ENCODE results near the gene PCDHGC5. TPM values are rescaled to one million over a fixed set of nuclear protein-coding genes. Genes with fewer than 3 reads are reported as not detected.

The PCDHGC5 gene
- total and polyA plus RNA-seq, 2 experiments from 2014 or later, result 0.16 to 1.5 TPM

GRCh38 chr5:141476132-141476911, 12.6 kb upstream of the PCDHGC5 start (continued):
- TF ChIP-seq ZNF462 (CRISPR knock-in tag; IDR thresholded peaks at IDR 0.05) (no peak), CREB1 (CRISPR knock-in tag; IDR thresholded peaks at IDR 0.05; ENCODE audit: low read depth) (no peak), ZNF331 (CRISPR knock-in tag; IDR thresholded peaks at IDR 0.05; ENCODE audit: low read depth) (no peak), POLR2AphosphoS5 (IDR thresholded peaks at IDR 0.05; ENCODE audit: low read depth) (no peak)

- Mint-ChIP-seq H3K4me1 (peaks cover 21% of the 10 kb centered on the region), H3K9me3 (peaks cover 26% of the 10 kb centered on the region), H3K4me3 (peak overlapping the region; percentile 92), H3K36me3 (ENCODE audit: low read depth) (peaks cover 26% of the 10 kb centered on the region), H3K27me3 (ENCODE audit: insufficient read depth, low read depth, poor library complexity) (peaks cover 27% of the 10 kb centered on the region), H3K27ac (no peak overlapping the region)
- ATAC-seq (no peak), DNase-seq (ENCODE audit: low spot score) (no peak)
- H3K27me3 ChIP-seq (ENCODE audit: insufficient read depth), result peaks cover 39% of the 10 kb centered on the region
- TF ChIP-seq ZNF462 (CRISPR knock-in tag; IDR thresholded peaks at IDR 0.05) (no peak), EZH2phosphoT487 (IDR thresholded peaks at IDR 0.05; ENCODE audit: unreplicated experiment) (no peak)
- 0 out of 2 replicates have a peak, but pooled peaks cover 4% of the 10 kb centered on the region for H3F3A ChIP-seq (replicated peaks; ENCODE audit: low read depth)
- H3K27ac ChIP-seq (ENCODE audit: low read depth), result no peak overlapping the region
- H3K4me2 ChIP-seq, result peak overlapping the region; percentile 83
- peaks cover 2% of the 10 kb centered on the region for H3K79me2 ChIP-seq (replicated peaks; ENCODE audit: insufficient read depth)
- no peaks in the 10 kb centered on the region for H3K36me3 ChIP-seq (ENCODE audit: insufficient read depth)
- H3K4me3 ChIP-seq, result peak overlapping the region; percentile 66
- H3K9me2 ChIP-seq (ENCODE audit: insufficient read depth), result no peaks in the 10 kb centered on the region
- H3K4me1 ChIP-seq (ENCODE audit: insufficient read depth), result no peaks in the 10 kb centered on the region; the same call in 1 of the 2 replicates
- H2AFZ ChIP-seq, result no peak overlapping the region
- peaks cover 19% of the 10 kb centered on the region for H4K20me1 ChIP-seq (replicated peaks; ENCODE audit: insufficient read depth)
Measured at GRCh38 chr5:141477044-141477575, 11.8 kb upstream of the PCDHGC5 start.
